SKM-1 treated with dmso at 0.1 percent for 144 hours (cell line): ENCODE data around the gene FUT3.
"Not testable (repeated sequence)": the region's sequence is repeated elsewhere in the genome, so short reads cannot be mapped to it uniquely, and the experiment has no call there.

ENCODE experiments used
- DNase-seq: peaks from one replicate; lab custom pipeline; 2025; ENCODE audit not compliant: unreplicated experiment; lab: John Stamatoyannopoulos, UW

Gene FUT3

GRCh38 chr19:5851302-5851701 is at the start of gene FUT3:
Gene FUT3 (minus strand): TSS chr19:5851449.
- no peak for DNase-seq

GRCh38 chr19:5900976-5901375 is 49.7 kb upstream of the FUT3 start:
- DNase-seq, result no peak

- no peak for DNase-seq
These were observed 48.7 kb upstream of the FUT3 start for GRCh38 chr19:5899728-5900526.

GRCh38 chr19:5897189-5897969 is 46.1 kb upstream of the FUT3 start:
- DNase-seq, result no peak

- no peak for DNase-seq
These were observed 45.3 kb upstream of the FUT3 start for GRCh38 chr19:5896365-5897076.

GRCh38 chr19:5895890-5896289 is 44.6 kb upstream of the FUT3 start:
- no peak for DNase-seq

- DNase-seq, result no peak
These were observed 44.2 kb upstream of the FUT3 start for GRCh38 chr19:5895409-5895808.

- DNase-seq, result no peak
These were observed 43.6 kb upstream of the FUT3 start for GRCh38 chr19:5894704-5895349.

- DNase-seq, result no peak
These were observed 42.9 kb upstream of the FUT3 start for GRCh38 chr19:5893907-5894703.

- DNase-seq, result no peak
These were observed 42.2 kb upstream of the FUT3 start for GRCh38 chr19:5893296-5893903.

- DNase-seq, result no peak
These were observed 41.6 kb upstream of the FUT3 start for GRCh38 chr19:5892772-5893275.

GRCh38 chr19:5891938-5892771 is 40.9 kb upstream of the FUT3 start:
- DNase-seq, result no peak

- no peak for DNase-seq
These were observed 40.3 kb upstream of the FUT3 start for GRCh38 chr19:5891572-5891937.

- DNase-seq, result no peak
These were observed 38.9 kb upstream of the FUT3 start for GRCh38 chr19:5890099-5890498.

GRCh38 chr19:5889288-5889971 is 38.2 kb upstream of the FUT3 start:
- no peak for DNase-seq

GRCh38 chr19:5884065-5884811 is 33.0 kb upstream of the FUT3 start:
- not testable (repeated sequence) for DNase-seq

- DNase-seq, result not testable (repeated sequence)
These were observed 32.1 kb upstream of the FUT3 start for GRCh38 chr19:5883157-5883873.
